Sigmoid colon (tissue), 4 donors: ENCODE measurements around the gene KRT73.

Experiments
- EP300 ChIP-seq, 4 donors: sonication (generic); formaldehyde crosslinking; IDR thresholded peaks; one replicate each; pipeline ENCODE4 v1.6.1; 2017; ENCODE audit warnings: antibody characterized with exemption in 4 of 4
- POLR2A ChIP-seq, 2 donors: fragments of 450-650 bp; IDR thresholded peaks; one replicate each; pipeline ENCODE4 v1.6.1; 2016; ENCODE audit warnings: antibody characterized with exemption in 2 of 2, mild to moderate bottlenecking in 2 of 2, moderate library complexity in 2 of 2
- POLR2AphosphoS5 ChIP-seq, 4 donors: sonication (generic); formaldehyde crosslinking; IDR thresholded peaks; one replicate each; pipeline ENCODE4 v1.6.1; 2017; ENCODE audit warnings: antibody characterized with exemption in 4 of 4
- TF ChIP-seq, protein P1 (sequence below), 4 experiments: fragments of 450-650 bp in 3 of 4; fragments of 200-600 bp in 1 of 4; IDR thresholded peaks; one replicate each; pipeline ENCODE4 v1.5.1; 2016 to 2019; ENCODE audit warnings: antibody characterized with exemption in 4 of 4, mild to moderate bottlenecking in 3 of 4, moderate library complexity in 2 of 4

GRCh38 chr12:52582971-52583456 lies 35.3 kb downstream of the KRT73 start:
- TF ChIP-seq POLR2A (IDR thresholded peaks at IDR 0.05) (no peak), EP300 (IDR thresholded peaks at IDR 0.05) (no peak), POLR2AphosphoS5 (IDR thresholded peaks at IDR 0.05) (no peak)
- TF ChIP-seq, protein P1, sequence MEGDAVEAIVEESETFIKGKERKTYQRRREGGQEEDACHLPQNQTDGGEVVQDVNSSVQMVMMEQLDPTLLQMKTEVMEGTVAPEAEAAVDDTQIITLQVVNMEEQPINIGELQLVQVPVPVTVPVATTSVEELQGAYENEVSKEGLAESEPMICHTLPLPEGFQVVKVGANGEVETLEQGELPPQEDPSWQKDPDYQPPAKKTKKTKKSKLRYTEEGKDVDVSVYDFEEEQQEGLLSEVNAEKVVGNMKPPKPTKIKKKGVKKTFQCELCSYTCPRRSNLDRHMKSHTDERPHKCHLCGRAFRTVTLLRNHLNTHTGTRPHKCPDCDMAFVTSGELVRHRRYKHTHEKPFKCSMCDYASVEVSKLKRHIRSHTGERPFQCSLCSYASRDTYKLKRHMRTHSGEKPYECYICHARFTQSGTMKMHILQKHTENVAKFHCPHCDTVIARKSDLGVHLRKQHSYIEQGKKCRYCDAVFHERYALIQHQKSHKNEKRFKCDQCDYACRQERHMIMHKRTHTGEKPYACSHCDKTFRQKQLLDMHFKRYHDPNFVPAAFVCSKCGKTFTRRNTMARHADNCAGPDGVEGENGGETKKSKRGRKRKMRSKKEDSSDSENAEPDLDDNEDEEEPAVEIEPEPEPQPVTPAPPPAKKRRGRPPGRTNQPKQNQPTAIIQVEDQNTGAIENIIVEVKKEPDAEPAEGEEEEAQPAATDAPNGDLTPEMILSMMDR (IDR thresholded peaks at IDR 0.05) = peak; percentile 33 to 66 (median 64)
